OCI-LY1 (cell line): Measurements from ENCODE around the gene ANKIB1.

Experiments used
- H2AFZ ChIP-seq: fragments of 200-600 bp; sonication (generic), shearing (Covaris generic); 2 replicates; pipeline ENCODE4 v1.6.0; 2014; ENCODE audit warnings: antibody characterized with exemption, mild to moderate bottlenecking, low read length
- H3F3A ChIP-seq: fragments of 200-600 bp; sonication (generic), shearing (Covaris generic); 2 replicates; pipeline ENCODE4 v1.6.0; 2014; ENCODE audit warnings: mild to moderate bottlenecking, antibody characterized with exemption, low read length, moderate library complexity; ENCODE audit not compliant: insufficient read depth
- H3K27ac ChIP-seq: fragments of 200-600 bp; sonication (generic); 2 replicates; pipeline ENCODE4 v1.5.1; 2014; ENCODE audit warnings: low read length, mixed run types, mild to moderate bottlenecking, low read depth; ENCODE audit not compliant: poor library complexity, severe bottlenecking
- H3K27me3 ChIP-seq: fragments of 200-600 bp; sonication (generic); 2 replicates; pipeline ENCODE4 v1.6.0; 2014; ENCODE audit warnings: antibody characterized with exemption, mild to moderate bottlenecking, low read length, moderate library complexity; ENCODE audit not compliant: insufficient read depth
- H3K36me3 ChIP-seq: fragments of 200-600 bp; sonication (generic); 2 replicates; pipeline ENCODE4 v1.6.1; 2014; ENCODE audit warnings: mild to moderate bottlenecking, antibody characterized with exemption, low read length, moderate library complexity, mixed read lengths; ENCODE audit not compliant: insufficient read depth
- H3K4me1 ChIP-seq: fragments of 200-600 bp; sonication (generic); 2 replicates; pipeline ENCODE4 v1.5.1; 2014; ENCODE audit warnings: mild to moderate bottlenecking, low read length, moderate library complexity; ENCODE audit not compliant: insufficient read depth, severe bottlenecking
- H3K4me2 ChIP-seq: fragments of 200-600 bp; sonication (generic), shearing (Covaris generic); 2 replicates; pipeline ENCODE4 v1.6.1; 2014; ENCODE audit warnings: low read length
- H3K4me3 ChIP-seq: fragments of 200-600 bp; sonication (generic); 2 replicates; pipeline ENCODE4 v1.5.1; 2014; ENCODE audit warnings: low read length, low read depth, mild to moderate bottlenecking, mixed read lengths; ENCODE audit not compliant: poor library complexity, severe bottlenecking
- H3K79me2 ChIP-seq: fragments of 200-600 bp; shearing (Covaris generic); 2 replicates; pipeline ENCODE4 v1.6.1; 2016; ENCODE audit warnings: mixed run types, low read length, mixed read lengths; ENCODE audit not compliant: insufficient read depth
- H3K9ac ChIP-seq: fragments of 200-600 bp; sonication (generic), shearing (Covaris generic); 2 replicates; pipeline ENCODE4 v1.6.1; 2014; ENCODE audit warnings: mild to moderate bottlenecking, low read length, mixed read lengths
- H3K9me2 ChIP-seq: fragments of 200-600 bp; sonication (generic), shearing (Covaris generic); 2 replicates; pipeline ENCODE4 v1.6.1; 2014; ENCODE audit warnings: low read depth, mild to moderate bottlenecking, low read length, mixed read lengths
- H3K9me3 ChIP-seq: fragments of 200-600 bp; shearing (Covaris generic); 2 replicates; pipeline ENCODE4 v1.6.1; 2014; ENCODE audit warnings: low read length, mixed read lengths
- H4K20me1 ChIP-seq: fragments of 200-600 bp; sonication (generic), shearing (Covaris generic); 2 replicates; pipeline ENCODE4 v1.6.0; 2016; ENCODE audit warnings: mild to moderate bottlenecking, low read length; ENCODE audit not compliant: insufficient read depth
- EZH2 ChIP-seq: fragments of 200-600 bp; sonication (generic), shearing (Covaris generic); IDR thresholded peaks from 2 replicates; pipeline ENCODE4 v1.8.0; 2017; ENCODE audit warnings: borderline replicate concordance, mixed run types, mild to moderate bottlenecking, antibody characterized with exemption, low read length, moderate library complexity, mixed read lengths
- TF ChIP-seq, protein P1 (sequence below): fragments of 200-600 bp; sonication (generic), shearing (Covaris generic); IDR thresholded peaks from 2 replicates; pipeline ENCODE4 v1.5.1; 2017; ENCODE audit warnings: mild to moderate bottlenecking, antibody characterized with exemption, low read length, moderate library complexity, mixed read lengths

ANKIB1 gene

GRCh38 chr7:92446869-92447344 lies 201.1 kb downstream of the ANKIB1 start:
- Histone ChIP-seq H2AFZ (peak overlapping the region; percentile 11; the same call in 1 of the 2 replicates), H4K20me1 (no peaks in the 10 kb centered on the region), H3K4me2 (peak overlapping the region; percentile 70), H3K79me2 (no peaks in the 10 kb centered on the region), H3K9me2 (no peaks in the 10 kb centered on the region), H3K9ac (peak overlapping the region; percentile 92), H3K9me3 (0 out of 2 replicates have a peak, but pooled peaks cover 4% of the 10 kb centered on the region), H3F3A (peaks cover 6% of the 10 kb centered on the region; the same call in 1 of the 2 replicates), H3K4me3 (peak overlapping the region; percentile 79), H3K27ac (no peak overlapping the region), H3K36me3 (peaks cover 21% of the 10 kb centered on the region; the same call in 1 of the 2 replicates), H3K27me3 (no peaks in the 10 kb centered on the region), H3K4me1 (peaks cover 15% of the 10 kb centered on the region)
- TF ChIP-seq, protein P1, sequence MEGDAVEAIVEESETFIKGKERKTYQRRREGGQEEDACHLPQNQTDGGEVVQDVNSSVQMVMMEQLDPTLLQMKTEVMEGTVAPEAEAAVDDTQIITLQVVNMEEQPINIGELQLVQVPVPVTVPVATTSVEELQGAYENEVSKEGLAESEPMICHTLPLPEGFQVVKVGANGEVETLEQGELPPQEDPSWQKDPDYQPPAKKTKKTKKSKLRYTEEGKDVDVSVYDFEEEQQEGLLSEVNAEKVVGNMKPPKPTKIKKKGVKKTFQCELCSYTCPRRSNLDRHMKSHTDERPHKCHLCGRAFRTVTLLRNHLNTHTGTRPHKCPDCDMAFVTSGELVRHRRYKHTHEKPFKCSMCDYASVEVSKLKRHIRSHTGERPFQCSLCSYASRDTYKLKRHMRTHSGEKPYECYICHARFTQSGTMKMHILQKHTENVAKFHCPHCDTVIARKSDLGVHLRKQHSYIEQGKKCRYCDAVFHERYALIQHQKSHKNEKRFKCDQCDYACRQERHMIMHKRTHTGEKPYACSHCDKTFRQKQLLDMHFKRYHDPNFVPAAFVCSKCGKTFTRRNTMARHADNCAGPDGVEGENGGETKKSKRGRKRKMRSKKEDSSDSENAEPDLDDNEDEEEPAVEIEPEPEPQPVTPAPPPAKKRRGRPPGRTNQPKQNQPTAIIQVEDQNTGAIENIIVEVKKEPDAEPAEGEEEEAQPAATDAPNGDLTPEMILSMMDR = peak; percentile 96; the same call in 1 of the 2 replicates
- TF ChIP-seq EZH2 = no peak

- Histone ChIP-seq H2AFZ (peak within 1 kb of the TSS; percentile 84), H3K27me3 (no peaks in the 10 kb centered on the region), H3K4me1 (peaks cover 15% of the 10 kb centered on the region), H3K27ac (peak within 1 kb of the TSS; percentile 64), H3K9me2 (no peaks in the 10 kb centered on the region), H3F3A (peaks cover 6% of the 10 kb centered on the region; the same call in 1 of the 2 replicates), H3K4me2 (peak within 1 kb of the TSS; percentile 70), H3K36me3 (peaks cover 28% of the 10 kb centered on the region; the same call in 1 of the 2 replicates), H3K9me3 (no peaks in the 10 kb centered on the region), H4K20me1 (no peaks in the 10 kb centered on the region), H3K79me2 (no peaks in the 10 kb centered on the region), H3K4me3 (peak within 1 kb of the TSS; percentile 79), H3K9ac (peak within 1 kb of the TSS; percentile 92)
- TF ChIP-seq EZH2 = no peak
- TF ChIP-seq, protein P1 = no peak; the same call in 1 of the 2 replicates
These were observed 201.8 kb downstream of the ANKIB1 start, which contains the start of gene GATAD1 for GRCh38 chr7:92447345-92448204. Gene GATAD1 (plus strand): TSS chr7:92447482. CDS start chr7:92447730, 248 bp downstream.

DNA sequence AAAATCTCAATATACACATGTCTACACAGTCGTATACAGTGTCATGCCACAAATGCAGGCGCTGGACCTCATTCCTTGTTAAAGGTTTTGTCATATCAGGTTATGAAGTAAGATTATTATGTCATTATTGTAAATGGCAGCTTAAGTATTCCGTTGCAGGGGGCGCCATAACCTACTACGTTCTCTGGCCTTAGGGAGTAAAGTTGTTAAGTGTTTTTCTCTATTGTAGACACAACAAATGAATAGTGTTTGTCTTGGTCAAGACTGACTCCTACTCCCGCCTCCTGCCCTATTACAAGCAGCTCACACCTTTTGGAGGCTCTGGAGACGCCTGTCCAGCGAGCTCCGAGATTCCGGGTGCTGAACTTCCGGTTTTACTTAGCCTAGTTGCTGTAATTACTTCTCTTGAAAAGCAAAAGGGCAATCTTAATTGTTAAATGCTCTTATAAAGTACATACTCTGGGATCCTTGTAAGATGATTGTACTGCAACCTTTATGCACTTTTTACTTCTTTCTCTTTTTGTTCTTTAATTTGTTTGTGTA lies 202.5 kb downstream of the ANKIB1 start:
- Histone ChIP-seq H3F3A (peaks cover 6% of the 10 kb centered on the region; the same call in 1 of the 2 replicates), H3K4me3 (peak overlapping the region; percentile 79), H3K79me2 (no peaks in the 10 kb centered on the region), H3K27me3 (no peaks in the 10 kb centered on the region), H3K4me1 (peaks cover 15% of the 10 kb centered on the region), H3K4me2 (peak overlapping the region; percentile 70), H2AFZ (peak overlapping the region; percentile 84), H4K20me1 (no peaks in the 10 kb centered on the region), H3K36me3 (peaks cover 35% of the 10 kb centered on the region; the same call in 1 of the 2 replicates), H3K27ac (peak overlapping the region; percentile 64), H3K9me3 (no peaks in the 10 kb centered on the region), H3K9me2 (no peaks in the 10 kb centered on the region), H3K9ac (peak overlapping the region; percentile 92)
- no peak for TF ChIP-seq EZH2
- TF ChIP-seq, protein P1 = peak; percentile 93
